ENCODE measurements around the gene TPRA1.

TPRA1 gene

GRCh38 chr3:127529346-127530188, 61.0 kb downstream of the TPRA1 start:
- no peaks in the 10 kb centered on the region for H3K27me3 ChIP-seq (ENCODE audit: insufficient read depth, low read length, poor library complexity)
- H2AFZ ChIP-seq (ENCODE audit: low read depth, low read length): no peak overlapping the region
- H4K20me1 ChIP-seq (ENCODE audit: insufficient read depth, low read length): no peaks in the 10 kb centered on the region
- H3K4me3 ChIP-seq (ENCODE audit: low read depth in 1 of 2, low read length in 2 of 2): no peak overlapping the region
- no peaks in the 10 kb centered on the region for H3K4me1 ChIP-seq (ENCODE audit: insufficient read depth, low read length)
- ATAC-seq (ENCODE audit: insufficient read depth, low read depth) (no peak), DNase-seq (no peak)
- no peaks in the 10 kb centered on the region for H3K36me3 ChIP-seq (ENCODE audit: insufficient read depth, low read length)
- H3K9ac ChIP-seq (ENCODE audit: low read depth, low read length): no peak overlapping the region
- no peaks in the 10 kb centered on the region for H3K9me3 ChIP-seq (ENCODE audit: insufficient read depth, low read length, severe bottlenecking)
- H3K4me2 ChIP-seq (ENCODE audit: insufficient read depth, low read length): no peak overlapping the region
- no peak for TF ChIP-seq EZH2 (IDR thresholded peaks at IDR 0.05; ENCODE audit: borderline replicate concordance, low read depth, low read length, severe bottlenecking)
- no peak for TF ChIP-seq CTCF (IDR thresholded peaks at IDR 0.05; ENCODE audit: borderline replicate concordance, extremely low read depth, low read length, poor library complexity, severe bottlenecking)
- H3K27ac ChIP-seq (ENCODE audit: low read length): no peak overlapping the region
- no peaks in the 10 kb centered on the region for H3K79me2 ChIP-seq (ENCODE audit: insufficient read depth, low read length)

- ATAC-seq (ENCODE audit: insufficient read depth, low read depth) (no peak), DNase-seq (no peak)
- Histone ChIP-seq H3K9ac (ENCODE audit: low read depth, low read length) (no peak overlapping the region), H4K20me1 (ENCODE audit: insufficient read depth, low read length) (no peaks in the 10 kb centered on the region), H3K4me2 (ENCODE audit: insufficient read depth, low read length) (no peak overlapping the region), H3K4me1 (ENCODE audit: insufficient read depth, low read length) (no peaks in the 10 kb centered on the region), H3K27ac (ENCODE audit: low read length) (no peak overlapping the region), H3K36me3 (ENCODE audit: insufficient read depth, low read length) (no peaks in the 10 kb centered on the region), H3K9me3 (ENCODE audit: insufficient read depth, low read length, severe bottlenecking) (peaks cover 3% of the 10 kb centered on the region), H3K27me3 (ENCODE audit: insufficient read depth, low read length, poor library complexity) (no peaks in the 10 kb centered on the region), H3K4me3 (ENCODE audit: low read depth in 1 of 2, low read length in 2 of 2) (no peak overlapping the region), H2AFZ (ENCODE audit: low read depth, low read length) (no peak overlapping the region), H3K79me2 (ENCODE audit: insufficient read depth, low read length) (no peaks in the 10 kb centered on the region)
- TF ChIP-seq EZH2 (IDR thresholded peaks at IDR 0.05; ENCODE audit: borderline replicate concordance, low read depth, low read length, severe bottlenecking) (no peak), CTCF (IDR thresholded peaks at IDR 0.05; ENCODE audit: borderline replicate concordance, extremely low read depth, low read length, poor library complexity, severe bottlenecking) (no peak)
These were observed 65.2 kb downstream of the TPRA1 start for GRCh38 chr3:127525373-127525772.

- no peak for TF ChIP-seq EZH2 (IDR thresholded peaks at IDR 0.05; ENCODE audit: borderline replicate concordance, low read depth, low read length, severe bottlenecking)
- no peak for TF ChIP-seq CTCF (IDR thresholded peaks at IDR 0.05; ENCODE audit: borderline replicate concordance, extremely low read depth, low read length, poor library complexity, severe bottlenecking)
- H3K4me2 ChIP-seq (ENCODE audit: insufficient read depth, low read length): no peak overlapping the region
- H3K36me3 ChIP-seq (ENCODE audit: insufficient read depth, low read length): no peaks in the 10 kb centered on the region
- no peak overlapping the region for H2AFZ ChIP-seq (ENCODE audit: low read depth, low read length)
- H3K79me2 ChIP-seq (ENCODE audit: insufficient read depth, low read length): no peaks in the 10 kb centered on the region
- no peak overlapping the region for H3K27ac ChIP-seq (ENCODE audit: low read length)
- ATAC-seq (ENCODE audit: insufficient read depth, low read depth): no peak
- no peak overlapping the region for H3K4me3 ChIP-seq (ENCODE audit: low read depth in 1 of 2, low read length in 2 of 2)
- no peaks in the 10 kb centered on the region for H3K27me3 ChIP-seq (ENCODE audit: insufficient read depth, low read length, poor library complexity)
- H3K9me3 ChIP-seq (ENCODE audit: insufficient read depth, low read length, severe bottlenecking): peaks cover 3% of the 10 kb centered on the region
- no peak overlapping the region for H3K9ac ChIP-seq (ENCODE audit: low read depth, low read length)
- H4K20me1 ChIP-seq (ENCODE audit: insufficient read depth, low read length): no peaks in the 10 kb centered on the region
- no peaks in the 10 kb centered on the region for H3K4me1 ChIP-seq (ENCODE audit: insufficient read depth, low read length)
- DNase-seq: no peak
These were observed 66.1 kb downstream of the TPRA1 start for GRCh38 chr3:127524296-127524896.
